GM15510 (cell line): ENCODE data around the gene TMPRSS11F.

ENCODE experiments used
- POLR2A ChIP-seq: IDR thresholded peaks from 3 replicates; pipeline ENCODE4 v1.6.1; 2011; ENCODE audit warnings: borderline replicate concordance; ENCODE audit not compliant: insufficient read length; ENCODE audit errors: extremely low read depth

The TMPRSS11F gene

GRCh38 chr4:68119921-68120320, 9.7 kb downstream of the TMPRSS11F start:
- TF ChIP-seq POLR2A, result no peak

- no peak for TF ChIP-seq POLR2A
Observed at GRCh38 chr4:68110441-68110840, 19.2 kb downstream of the TMPRSS11F start.

- TF ChIP-seq POLR2A, result no peak
Observed at GRCh38 chr4:68109868-68110267, 19.8 kb downstream of the TMPRSS11F start.

DNA sequence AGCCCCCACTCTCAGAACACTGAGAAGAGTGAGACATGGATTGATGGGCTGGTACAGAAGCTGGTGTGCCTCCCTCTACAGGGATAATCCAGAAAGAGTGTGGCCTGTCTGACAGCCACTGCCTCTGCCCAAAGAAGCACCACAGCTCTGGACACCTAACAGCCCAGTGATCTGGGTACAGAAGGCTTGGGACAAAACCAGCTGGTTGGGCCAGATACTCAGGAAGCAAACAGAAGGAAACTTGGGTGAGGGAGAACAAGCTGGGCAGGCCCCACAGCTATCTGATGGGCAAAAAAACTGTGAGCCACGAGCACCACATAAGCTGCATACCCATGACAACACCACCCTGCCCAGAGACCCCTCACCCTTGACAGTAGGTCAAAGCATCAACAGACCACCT, 46.9 kb downstream of the TMPRSS11F start:
- TF ChIP-seq POLR2A, result no peak

DNA sequence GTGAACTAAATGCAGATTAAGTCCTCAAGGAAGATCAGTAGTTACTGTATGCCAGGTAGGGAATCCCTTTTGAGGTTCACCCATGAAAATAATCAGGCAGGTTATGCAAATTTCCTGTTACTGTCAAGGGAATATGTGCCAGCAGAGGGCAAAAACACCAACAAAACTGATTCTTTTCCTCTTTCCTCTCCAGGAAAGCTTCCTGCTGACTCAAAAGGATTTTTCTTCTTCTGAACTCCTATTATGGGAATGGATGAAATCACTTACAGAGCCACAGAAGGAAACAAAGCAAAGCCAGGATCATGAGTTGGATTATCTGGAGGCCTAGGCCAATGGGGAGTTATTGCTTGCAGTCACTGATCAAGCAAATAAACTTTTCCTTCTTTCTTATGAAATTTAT, 49.7 kb downstream of the TMPRSS11F start:
- no peak for TF ChIP-seq POLR2A

DNA sequence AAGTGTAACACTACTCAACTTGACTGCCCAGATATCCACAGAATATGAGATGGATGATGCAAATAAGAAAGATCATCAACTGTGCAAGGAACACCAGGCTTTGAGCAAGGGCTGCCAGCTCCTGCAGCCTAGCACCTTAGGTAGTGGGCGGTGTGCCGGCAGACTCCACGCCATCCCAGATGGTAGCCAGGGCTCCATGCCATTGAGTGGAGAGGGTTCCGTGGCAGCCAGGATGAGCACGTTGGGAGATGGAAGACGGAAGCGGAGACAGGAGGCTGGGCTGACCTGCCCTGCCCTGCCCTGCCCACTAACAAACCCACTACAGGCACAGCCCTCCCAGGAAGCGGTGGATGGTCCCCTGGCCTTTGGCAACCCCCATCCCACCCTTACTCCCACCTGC, 51.9 kb downstream of the TMPRSS11F start:
- no peak for TF ChIP-seq POLR2A

DNA sequence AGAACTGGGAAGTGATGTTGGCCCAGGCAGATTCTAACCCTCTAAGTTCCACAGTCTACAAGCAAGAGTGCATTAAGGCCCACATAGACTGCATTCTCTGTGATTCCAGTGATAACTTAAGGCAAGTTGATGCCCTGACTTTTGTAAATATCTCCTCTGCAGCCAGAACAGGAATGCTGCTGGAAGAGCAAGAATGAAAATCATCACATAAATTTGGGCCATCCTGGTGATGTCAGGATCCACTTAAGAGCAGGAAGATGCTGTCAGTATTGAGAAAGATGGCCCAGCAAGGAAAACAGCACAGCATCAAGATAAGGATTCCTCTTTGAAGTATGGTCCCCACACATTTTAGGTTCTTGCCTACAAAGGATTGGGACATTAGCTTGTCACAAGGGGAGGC, 52.4 kb downstream of the TMPRSS11F start:
- no peak for TF ChIP-seq POLR2A

- no peak for TF ChIP-seq POLR2A
Observed at GRCh38 chr4:68076194-68076593, 53.5 kb downstream of the TMPRSS11F start.

- TF ChIP-seq POLR2A, result no peak
Observed at GRCh38 chr4:68074397-68074796, 55.3 kb downstream of the TMPRSS11F start.

DNA sequence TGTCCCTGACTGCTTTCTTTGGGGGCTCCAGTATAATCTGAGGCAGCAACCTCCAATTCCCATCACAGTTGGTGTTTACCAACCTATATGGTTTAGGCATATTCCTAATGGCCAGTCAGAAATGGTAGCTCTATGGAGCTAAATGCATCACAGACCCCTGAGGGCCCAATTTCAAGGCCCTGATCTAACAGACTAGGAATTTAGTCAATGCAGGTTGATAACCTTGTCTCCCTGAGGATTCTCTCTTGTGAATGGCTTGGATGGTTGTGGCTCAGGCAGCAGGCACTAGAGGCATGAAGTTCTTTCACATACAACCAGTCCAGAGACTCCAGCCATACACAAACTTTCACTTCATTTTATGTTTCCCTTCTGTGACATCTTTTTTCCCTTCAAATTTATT, 59.4 kb downstream of the TMPRSS11F start:
- TF ChIP-seq POLR2A, result no peak

DNA sequence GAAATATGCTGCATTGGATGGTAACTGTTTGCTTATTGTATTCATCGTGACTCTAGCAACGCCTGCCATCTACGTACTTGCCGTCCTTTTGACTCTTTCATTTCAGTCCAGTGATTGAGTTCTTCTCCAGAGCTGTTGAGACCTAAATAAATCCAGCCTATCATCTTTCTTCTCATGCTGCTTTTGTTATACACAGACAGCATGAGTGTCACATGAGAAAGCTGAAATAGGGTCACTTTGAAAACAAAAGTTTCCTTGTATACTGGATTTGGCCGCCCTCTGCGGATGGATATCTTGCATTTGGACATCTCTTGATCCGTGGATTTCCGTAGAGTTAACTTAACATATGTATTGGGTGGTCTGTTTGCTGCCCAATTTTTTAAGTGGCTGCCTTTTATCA, 67.2 kb downstream of the TMPRSS11F start:
- no peak for TF ChIP-seq POLR2A

- TF ChIP-seq POLR2A, result no peak
Observed at GRCh38 chr4:68038272-68038671, 91.4 kb downstream of the TMPRSS11F start.

DNA sequence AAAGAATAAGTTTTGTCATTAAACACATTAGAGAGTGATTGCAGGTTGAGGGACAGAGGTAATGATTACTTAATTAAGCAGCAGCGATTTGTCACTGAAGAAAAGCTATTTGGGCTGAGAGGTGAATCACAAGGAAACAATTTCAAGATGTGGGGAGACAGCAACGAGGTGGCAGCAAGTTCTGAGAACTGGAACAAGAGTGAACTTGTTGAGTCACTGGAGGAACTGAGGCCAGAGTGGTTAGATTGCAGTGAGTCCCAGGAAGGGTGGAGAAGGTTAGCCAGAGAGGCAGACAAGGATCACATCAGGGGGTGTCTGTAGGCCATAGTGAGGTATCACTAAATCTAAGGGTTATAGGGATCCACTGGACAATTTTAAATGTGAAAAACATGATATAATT, 108.5 kb downstream of the TMPRSS11F start:
- TF ChIP-seq POLR2A, result no peak

- no peak for TF ChIP-seq POLR2A
Observed at GRCh38 chr4:68011684-68012083, 118.0 kb downstream of the TMPRSS11F start.
